H1 (cell line): ENCODE results near the gene STXBP5. TPM values are rescaled to one million over a fixed set of nuclear protein-coding genes. Genes with fewer than 3 reads are reported as not detected.

Experiments
- CTCF ChIA-PET: fragments of 300-600 bp; sonication (Branson Sonifier 250); formaldehyde crosslinking; loops from one replicate; lab custom pipeline; 2021; ENCODE audit not compliant: partially characterized antibody; lab: Charles Lee
- POLR2A ChIA-PET: fragments of 300-600 bp; sonication (Branson Sonifier 250); formaldehyde crosslinking; loops from one replicate; lab custom pipeline; 2021; ENCODE audit warnings: inconsistent platforms; ENCODE audit not compliant: partially characterized antibody; lab: Charles Lee
- DNase-seq, 2 experiments: peaks; one replicate each; pipeline versions ENCODE4 v3.0.0 to v3.0.0-alpha.2; 2010 to 2022; ENCODE audit warnings: low spot score in 2 of 2, low read depth in 1 of 2, mixed read lengths in 1 of 2
- FAIRE-seq: peaks from 2 replicates; lab custom pipeline; 2011; peaks lifted over from hg19 to GRCh38; lab: Jason Lieb, UNC
- H2AFZ ChIP-seq: 2 replicates; pipeline ENCODE4 v1.8.1; 2012; ENCODE audit warnings: low read length, inconsistent platforms
- H2AK5ac ChIP-seq: 2 replicates; pipeline ENCODE4 v1.6.1; 2013; ENCODE audit warnings: low read depth, low read length
- H2BK120ac ChIP-seq: replicated peaks from 2 replicates; pipeline ENCODE3; 2013; ENCODE audit warnings: low read depth, low read length, inconsistent platforms
- H2BK12ac ChIP-seq: 2 replicates; pipeline ENCODE4 v1.6.1; 2013; ENCODE audit warnings: low read depth, low read length
- H2BK15ac ChIP-seq: 2 replicates; pipeline ENCODE4 v1.6.1; 2013; ENCODE audit warnings: low read length
- H2BK20ac ChIP-seq: 2 replicates; pipeline ENCODE4 v1.6.1; 2013; ENCODE audit warnings: low read length
- H2BK5ac ChIP-seq: 2 replicates; pipeline ENCODE4 v1.6.1; 2013; ENCODE audit warnings: low read depth, low read length
- H3K14ac ChIP-seq: 2 replicates; pipeline ENCODE4 v1.6.1; 2013; ENCODE audit warnings: inconsistent platforms; ENCODE audit not compliant: insufficient read length
- H3K18ac ChIP-seq: 2 replicates; pipeline ENCODE4 v1.6.1; 2013; ENCODE audit warnings: low read length; ENCODE audit errors: extremely low read depth
- H3K23ac ChIP-seq: 2 replicates; pipeline ENCODE4 v1.6.1; 2013; ENCODE audit warnings: inconsistent platforms; ENCODE audit not compliant: insufficient read length
- H3K23me2 ChIP-seq: 2 replicates; pipeline ENCODE4 v1.6.1; 2013; ENCODE audit warnings: low read depth, low read length
- H3K27ac ChIP-seq: 2 replicates; pipeline ENCODE4 v1.6.1; 2011; ENCODE audit warnings: low read depth, low read length, inconsistent platforms
- H3K27me3 ChIP-seq, 4 experiments: replicated peaks in 1 of 4; 1 replicate in 1 of 4; 2 replicates in 3 of 4; pipeline versions ENCODE4 v1.6.1 to v1.8.1; 2011 to 2013; ENCODE audit warnings: low read length in 3 of 4, mild to moderate bottlenecking in 3 of 4, inconsistent platforms in 2 of 4, mixed read lengths in 2 of 4, moderate library complexity in 1 of 4; ENCODE audit not compliant: control insufficient read depth in 3 of 4, insufficient read depth in 3 of 4; ENCODE audit errors: extremely low read depth in 1 of 4
- H3K36me3 ChIP-seq, 4 experiments: 2 replicates each; pipeline versions ENCODE4 v1.6.1 to v1.8.1; 2011 to 2013; ENCODE audit warnings: mild to moderate bottlenecking in 4 of 4, low read length in 3 of 4, moderate library complexity in 2 of 4, control low read depth in 1 of 4, inconsistent platforms in 1 of 4; ENCODE audit not compliant: insufficient read depth in 4 of 4, control insufficient read depth in 2 of 4
- H3K4ac ChIP-seq: replicated peaks from 2 replicates; pipeline ENCODE3; 2013; ENCODE audit warnings: low read length, low read depth, mixed read lengths, inconsistent platforms; ENCODE audit not compliant: insufficient read length
- H3K4me1 ChIP-seq, 4 experiments: replicated peaks in 1 of 4; 1 replicate in 1 of 4; 2 replicates in 3 of 4; pipeline versions ENCODE4 v1.6.1 to v1.8.1; 2011 to 2013; ENCODE audit warnings: low read length in 3 of 4, inconsistent platforms in 2 of 4, mixed read lengths in 1 of 4; ENCODE audit not compliant: insufficient read depth in 4 of 4, control insufficient read depth in 3 of 4
- H3K4me2 ChIP-seq, 2 experiments: 2 replicates each; pipeline versions ENCODE4 v1.6.1 to v1.8.1; 2011 to 2013; ENCODE audit warnings: low read depth in 2 of 2, low read length in 2 of 2, control low read depth in 1 of 2, inconsistent platforms in 1 of 2, mild to moderate bottlenecking in 1 of 2; ENCODE audit not compliant: insufficient read depth in 1 of 2
- H3K4me3 ChIP-seq, 4 experiments: fragments of 200-600, 300-600 bp in 1 of 4; sonication (generic), shearing (Covaris generic), sonication (Bioruptor Twin) in 1 of 4; 2 replicates each; pipeline versions ENCODE4 v1.5.1 to v1.8.1; 2011 to 2016; ENCODE audit warnings: low read length in 4 of 4, low read depth in 3 of 4, control low read depth in 2 of 4, inconsistent platforms in 2 of 4, mild to moderate bottlenecking in 2 of 4, mixed read lengths in 1 of 4, moderate library complexity in 1 of 4; ENCODE audit not compliant: insufficient read depth in 2 of 4; ENCODE audit errors: extremely low read depth in 1 of 4
- H3K56ac ChIP-seq: replicated peaks from 2 replicates; pipeline ENCODE3; 2013; ENCODE audit warnings: low read depth, mild to moderate bottlenecking, mixed read lengths, low read length, inconsistent platforms; ENCODE audit not compliant: insufficient read length
- H3K79me1 ChIP-seq: 2 replicates; pipeline ENCODE4 v1.6.1; 2013; ENCODE audit warnings: low read depth, low read length, control low read depth
- H3K79me2 ChIP-seq, 2 experiments: 2 replicates each; pipeline versions ENCODE4 v1.6.1 to v1.8.1; 2012 to 2013; ENCODE audit warnings: low read length in 2 of 2, mild to moderate bottlenecking in 2 of 2, inconsistent platforms in 1 of 2; ENCODE audit not compliant: insufficient read depth in 2 of 2, control insufficient read depth in 1 of 2
- H3K9ac ChIP-seq, 4 experiments: replicated peaks in 1 of 4; 1 replicate in 1 of 4; 2 replicates in 3 of 4; pipeline versions ENCODE4 v1.6.1 to v1.8.1; 2011 to 2013; ENCODE audit warnings: low read depth in 3 of 4, low read length in 3 of 4, control low read depth in 2 of 4, mild to moderate bottlenecking in 2 of 4, moderate library complexity in 2 of 4, inconsistent platforms in 1 of 4; ENCODE audit errors: extremely low read depth in 1 of 4
- H3K9me3 ChIP-seq, 2 experiments: 2 replicates each; pipeline versions ENCODE4 v1.6.1 to v1.8.1; 2012 to 2013; ENCODE audit warnings: mild to moderate bottlenecking in 2 of 2, moderate library complexity in 2 of 2, control low read depth in 1 of 2, inconsistent platforms in 1 of 2, low read depth in 1 of 2, low read length in 1 of 2, mixed read lengths in 1 of 2; ENCODE audit not compliant: insufficient read depth in 2 of 2
- H4K20me1 ChIP-seq, 2 experiments: replicated peaks in 1 of 2; 2 replicates each; pipeline versions ENCODE3 to v1.8.1; 2011 to 2013; ENCODE audit warnings: inconsistent platforms in 2 of 2, low read length in 2 of 2, mild to moderate bottlenecking in 1 of 2; ENCODE audit not compliant: insufficient read depth in 2 of 2, control insufficient read depth in 1 of 2
- H4K5ac ChIP-seq: 2 replicates; pipeline ENCODE4 v1.6.1; 2013; ENCODE audit warnings: low read length, low read depth, mixed read lengths, inconsistent platforms; ENCODE audit not compliant: insufficient read length
- H4K8ac ChIP-seq: 2 replicates; pipeline ENCODE4 v1.8.0; 2013; ENCODE audit warnings: mild to moderate bottlenecking, moderate library complexity, low read length, inconsistent platforms; ENCODE audit not compliant: insufficient read depth; ENCODE audit errors: extremely low read depth
- H4K91ac ChIP-seq: replicated peaks from 2 replicates; pipeline ENCODE3; 2013; ENCODE audit warnings: low read length, mixed read lengths, inconsistent platforms; ENCODE audit not compliant: insufficient read length
- BCL11A ChIP-seq, 2 experiments: IDR thresholded peaks; one replicate each; pipeline ENCODE4 v1.6.1; 2011; ENCODE audit warnings: low read depth in 2 of 2, low read length in 2 of 2, mild to moderate bottlenecking in 2 of 2
- CBX5 ChIP-seq: fragments of 300-800, 300-1000 bp; sonication (generic); IDR thresholded peaks from 2 replicates; pipeline ENCODE4 v1.7.1; 2016; ENCODE audit warnings: antibody characterized with exemption, low read length, low read depth
- CEBPB ChIP-seq: IDR thresholded peaks from 2 replicates; pipeline ENCODE4 v1.6.1; 2012; ENCODE audit warnings: low read depth, low read length
- CHD2 ChIP-seq: IDR thresholded peaks from 2 replicates; pipeline ENCODE4 v1.6.1; 2012; ENCODE audit warnings: low read length, improper control_type of control experiment
- HDAC2 ChIP-seq, 2 experiments: fragments of 300-600 bp in 1 of 2; sonication (generic) in 1 of 2; IDR thresholded peaks; 2 replicates each; pipeline ENCODE4 v1.6.1; 2011 to 2012; ENCODE audit warnings: low read depth in 2 of 2, low read length in 2 of 2, mild to moderate bottlenecking in 2 of 2, moderate library complexity in 2 of 2, borderline replicate concordance in 1 of 2, inconsistent platforms in 1 of 2
- JUND ChIP-seq: IDR thresholded peaks from 2 replicates; pipeline ENCODE4 v1.6.1; 2011; ENCODE audit warnings: mild to moderate bottlenecking, improper control_type of control experiment, low read length
- POLR2AphosphoS5 ChIP-seq: IDR thresholded peaks from 2 replicates; pipeline ENCODE4 v1.6.1; 2011; ENCODE audit warnings: low read depth, low read length
- POU5F1 ChIP-seq: IDR thresholded peaks from 2 replicates; pipeline ENCODE4 v1.6.1; 2011; ENCODE audit warnings: low read depth, mild to moderate bottlenecking, low read length, moderate library complexity
- RBBP5 ChIP-seq: IDR thresholded peaks from 2 replicates; pipeline ENCODE4 v1.7.1; 2012; ENCODE audit warnings: low read depth, mild to moderate bottlenecking, inconsistent platforms, low read length, moderate library complexity, borderline replicate concordance
- SIN3A ChIP-seq, 2 experiments: IDR thresholded peaks in 1 of 2; conservative IDR thresholded peaks in 1 of 2; 2 replicates each; pipeline ENCODE4 v1.6.1; 2011 to 2012; ENCODE audit warnings: low read length in 2 of 2, improper control_type of control experiment in 1 of 2, low read depth in 1 of 2, mild to moderate bottlenecking in 1 of 2
- SIX5 ChIP-seq: IDR thresholded peaks from 2 replicates; pipeline ENCODE4 v1.6.1; 2011; ENCODE audit warnings: mild to moderate bottlenecking, low read depth, low read length
- SP4 ChIP-seq: IDR thresholded peaks from 2 replicates; pipeline ENCODE4 v1.6.1; 2012; ENCODE audit warnings: low read length, inconsistent platforms
- SUZ12 ChIP-seq: fragments of 200-600 bp; sonication (generic); IDR thresholded peaks from 2 replicates; pipeline ENCODE4 v1.6.1; 2012; ENCODE audit warnings: mild to moderate bottlenecking, inconsistent platforms, low read length, moderate library complexity, mixed read lengths
- YY1 ChIP-seq: IDR thresholded peaks from 2 replicates; pipeline ENCODE4 v1.6.1; 2011; ENCODE audit warnings: low read depth, mild to moderate bottlenecking, low read length
- polyA plus RNA-seq, 7 experiments: library from polyadenylated mRNA; depleted of rRNA in 3 of 7; stranded (reverse) in 5 of 7; unstranded in 2 of 7; fragments of >200 nt in 5 of 7; fragments of 200-250 nt in 2 of 7; gene quantifications; 1 replicate in 5 of 7; 2 replicates in 1 of 7; 4 replicates in 1 of 7; pipeline versions ENCODE4 v1.2.1 to v1.2.3, GENCODE V29; 2011 to 2013; ENCODE audit warnings: missing spikeins in 2 of 7, mixed read lengths in 2 of 7
- total RNA-seq: library from RNA; stranded (reverse); fragmentation: NEBNext Ultra II Directional; extraction: Animal tissue kit (Norgen Biotek cat#: 25700); gene quantifications from 2 replicates; pipeline ENCODE4 v1.2.1, GENCODE V29; 2021

The STXBP5 gene
- total and polyA plus RNA-seq, 2 of the 8 experiments (the other 6 are each of a cell fraction or from before 2014, with no cell fraction given), result 2.7 to 10.8 TPM

DNA sequence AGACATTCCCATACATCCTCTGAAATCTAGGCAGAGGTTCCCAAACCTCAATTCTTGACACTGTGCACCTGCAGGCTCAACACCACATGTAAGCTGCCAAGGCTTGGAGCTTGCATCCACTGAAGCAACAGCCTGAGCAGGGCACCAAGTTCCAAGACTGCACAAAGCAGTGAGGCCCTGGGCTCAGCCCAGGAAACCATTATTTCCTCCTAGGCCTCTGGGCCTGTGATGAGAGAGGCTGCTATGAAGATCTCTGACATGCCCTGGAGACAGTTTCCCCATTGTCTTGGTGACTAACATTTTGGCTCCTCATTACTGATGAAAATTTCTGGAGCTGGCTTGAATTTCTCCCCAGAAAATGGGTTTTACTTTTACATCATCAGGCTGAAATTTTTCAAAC is 196.8 kb downstream of the STXBP5 start:
- TF ChIP-seq YY1, result no peak
- no peak for TF ChIP-seq JUND
- TF ChIP-seq CEBPB, result no peak
- TF ChIP-seq SIX5, result no peak
- no peak for TF ChIP-seq CBX5
- no peak for TF ChIP-seq POU5F1
- no peak for TF ChIP-seq SUZ12
- TF ChIP-seq BCL11A (IDR thresholded peaks at IDR 0.05; ENCODE audit: low read depth in 2 of 2, low read length in 2 of 2), result no peak
- TF ChIP-seq SP4, result no peak
- no peak for TF ChIP-seq POLR2AphosphoS5
- TF ChIP-seq HDAC2 (IDR thresholded peaks at IDR 0.05; ENCODE audit: borderline replicate concordance in 1 of 2, low read depth in 2 of 2, low read length in 2 of 2), result no peak
- TF ChIP-seq SIN3A (conservative IDR thresholded peaks at IDR 0.05 in 1 of 2, IDR thresholded peaks at IDR 0.05 in 1 of 2; ENCODE audit: low read depth in 1 of 2, low read length in 2 of 2), result no peak
- TF ChIP-seq CHD2, result no peak
- TF ChIP-seq RBBP5, result no peak
- no peaks in the 10 kb centered on the region for H3K79me1 ChIP-seq
- FAIRE-seq (no peak), DNase-seq (no peak)
- no peaks in the 10 kb centered on the region for H3K23me2 ChIP-seq
- no peak overlapping the region for H3K4me3 ChIP-seq
- H3K56ac ChIP-seq, result no peak overlapping the region
- no peak overlapping the region for H3K27ac ChIP-seq
- no peak overlapping the region for H2BK120ac ChIP-seq
- H2BK12ac ChIP-seq, result no peak overlapping the region
- no peak overlapping the region for H3K9ac ChIP-seq
- H2BK5ac ChIP-seq, result no peak overlapping the region
- no peak overlapping the region for H4K5ac ChIP-seq
- H3K4me1 ChIP-seq, result no peaks in the 10 kb centered on the region
- no peak overlapping the region for H2BK20ac ChIP-seq
- no peak overlapping the region for H3K23ac ChIP-seq
- no peaks in the 10 kb centered on the region for H4K20me1 ChIP-seq
- H3K4ac ChIP-seq, result no peak overlapping the region
- H3K79me2 ChIP-seq, result no peaks in the 10 kb centered on the region
- no peak overlapping the region for H4K91ac ChIP-seq
- no peak overlapping the region for H2AK5ac ChIP-seq
- no peak overlapping the region for H3K14ac ChIP-seq
- H2AFZ ChIP-seq, result no peak overlapping the region
- POLR2A ChIA-PET, result no interaction called here
- H3K18ac ChIP-seq, result no peak overlapping the region
- H3K27me3 ChIP-seq, result no peaks in the 10 kb centered on the region
- no peak overlapping the region; the same call in 1 of the 2 replicates for H4K8ac ChIP-seq
- H3K9me3 ChIP-seq, result peaks cover 11 to 12% of the 10 kb centered on the region in 2 experiments
- CTCF ChIA-PET, result interaction anchor here (1.2 kb wide), 1 partner anchor 11 kb away, joined by 3 read pairs; no protein-coding TSS in a partner anchor
- no peak overlapping the region for H2BK15ac ChIP-seq
- no peaks in the 10 kb centered on the region for H3K36me3 ChIP-seq
- no peak overlapping the region for H3K4me2 ChIP-seq
